GM23338 (cell line): ENCODE measurements around the gene EZH1. TPM values are rescaled to one million over a fixed set of nuclear protein-coding genes. Genes with fewer than 3 reads are reported as not detected.

Experiments
- ATAC-seq: fragments of 200-7000 bp; cut with Tn5 transposase; 3 replicates; pipeline ENCODE4 v1.9.1; 2020
- DNase-seq: peaks from one replicate; pipeline ENCODE4 v3.0.0-alpha.2; 2015; ENCODE audit warnings: low spot score
- H2AFZ ChIP-seq: fragments of 200-600 bp; sonication (generic); 2 replicates; pipeline ENCODE4 v1.8.0; 2016; ENCODE audit warnings: antibody characterized with exemption, mild to moderate bottlenecking, moderate library complexity
- H3F3A ChIP-seq: fragments of 200-600 bp; sonication (generic); replicated peaks from 2 replicates; pipeline ENCODE4 v1.8.0; 2017; ENCODE audit warnings: antibody characterized with exemption, mixed run types, low read depth
- H3K27ac ChIP-seq: fragments of 200-600 bp; sonication (generic); 2 replicates; pipeline ENCODE4 v1.6.1; 2016; ENCODE audit warnings: low read depth
- H3K27me3 ChIP-seq: fragments of 200-600 bp; sonication (generic); 2 replicates; pipeline ENCODE4 v1.8.0; 2016; ENCODE audit warnings: mild to moderate bottlenecking, mixed run types, moderate library complexity; ENCODE audit not compliant: insufficient read depth
- H3K36me3 ChIP-seq: fragments of 200-600 bp; sonication (generic); 2 replicates; pipeline ENCODE4 v1.8.0; 2016; ENCODE audit warnings: mild to moderate bottlenecking; ENCODE audit not compliant: insufficient read depth
- H3K4me1 ChIP-seq: fragments of 200-600 bp; sonication (generic); 2 replicates; pipeline ENCODE4 v1.8.0; 2016; ENCODE audit warnings: mild to moderate bottlenecking, moderate library complexity; ENCODE audit not compliant: insufficient read depth
- H3K4me2 ChIP-seq: fragments of 200-600 bp; sonication (generic); 2 replicates; pipeline ENCODE4 v1.7.1; 2017; ENCODE audit warnings: mixed run types
- H3K4me3 ChIP-seq: fragments of 200-600 bp; sonication (generic); 2 replicates; pipeline ENCODE4 v1.6.1; 2016; ENCODE audit warnings: mixed run types
- H3K79me2 ChIP-seq: fragments of 200-600 bp; sonication (generic); replicated peaks from 2 replicates; pipeline ENCODE4 v1.8.0; 2017; ENCODE audit warnings: mild to moderate bottlenecking; ENCODE audit not compliant: insufficient read depth
- H3K9me2 ChIP-seq: fragments of 200-600 bp; sonication (generic); 2 replicates; pipeline ENCODE4 v1.8.0; 2017; ENCODE audit not compliant: insufficient read depth
- H4K20me1 ChIP-seq: fragments of 200-600 bp; sonication (generic); replicated peaks from 2 replicates; pipeline ENCODE4 v1.8.0; 2017; ENCODE audit warnings: mild to moderate bottlenecking; ENCODE audit not compliant: insufficient read depth
- H3K27ac Mint-ChIP-seq: 2 replicates; pipeline ENCODE4 v1.8.0; 2020; ENCODE audit warnings: inconsistent platforms, mild to moderate bottlenecking, moderate library complexity, mixed read lengths
- H3K27me3 Mint-ChIP-seq: 3 replicates; pipeline ENCODE4 v1.8.0; 2022; ENCODE audit warnings: low read depth, mild to moderate bottlenecking, moderate library complexity, mixed read lengths, inconsistent platforms; ENCODE audit not compliant: insufficient read depth, poor library complexity
- H3K36me3 Mint-ChIP-seq: 3 replicates; pipeline ENCODE4 v1.8.0; 2021; ENCODE audit warnings: low read depth, mild to moderate bottlenecking, inconsistent platforms, moderate library complexity, mixed read lengths
- H3K4me1 Mint-ChIP-seq: 3 replicates; pipeline ENCODE4 v1.8.0; 2020; ENCODE audit warnings: mild to moderate bottlenecking, inconsistent platforms, mixed read lengths
- H3K4me3 Mint-ChIP-seq: 3 replicates; pipeline ENCODE4 v1.8.0; 2021; ENCODE audit warnings: moderate library complexity, mild to moderate bottlenecking, inconsistent platforms, mixed read lengths
- H3K9me3 Mint-ChIP-seq: 3 replicates; pipeline ENCODE4 v1.8.0; 2020; ENCODE audit warnings: moderate library complexity, mild to moderate bottlenecking, inconsistent platforms, mixed read lengths
- EZH2phosphoT487 ChIP-seq: fragments of 200-600 bp; sonication (generic); IDR thresholded peaks from one replicate; pipeline ENCODE4 v1.8.1; 2018; ENCODE audit warnings: antibody characterized with exemption; ENCODE audit not compliant: unreplicated experiment
- JUNB ChIP-seq: IDR thresholded peaks from one replicate; pipeline ENCODE4 v1.6.1; 2016; ENCODE audit warnings: antibody characterized with exemption; ENCODE audit not compliant: unreplicated experiment
- NANOG ChIP-seq: IDR thresholded peaks from 2 replicates; pipeline ENCODE4 v1.6.1; 2016; ENCODE audit warnings: antibody characterized with exemption, borderline replicate concordance
- POLR2AphosphoS5 ChIP-seq: IDR thresholded peaks from 2 replicates; pipeline ENCODE4 v1.6.1; 2016; ENCODE audit warnings: antibody characterized with exemption, low read depth
- ZNF114 ChIP-seq: fragments of 250-450 bp; sonication (Bioruptor Pico); IDR thresholded peaks from 2 replicates; pipeline ENCODE4 v1.5.0; 2020; ENCODE audit warnings: mild to moderate bottlenecking, moderate library complexity
- ZNF331 ChIP-seq: fragments of 250-450 bp; sonication (Bioruptor Pico); IDR thresholded peaks from 2 replicates; pipeline ENCODE4 v1.5.0; 2020; ENCODE audit warnings: low read depth, mild to moderate bottlenecking, moderate library complexity
- polyA plus RNA-seq: library from polyadenylated mRNA; unstranded; fragments of >200 nt; fragmentation: Nextera tagmentation; extraction: Ambion mirVana; gene quantifications from 2 replicates; pipeline ENCODE4 v1.2.1, GENCODE V29; 2016
- total RNA-seq: library from RNA; depleted of rRNA; stranded (reverse); fragments of >200 nt; shearing (Covaris generic); gene quantifications from 2 replicates; pipeline ENCODE4 v1.2.3, GENCODE V29; 2014
- TF ChIP-seq, protein P1 (sequence below): fragments of 250-450 bp; sonication (Bioruptor Pico); IDR thresholded peaks from 2 replicates; pipeline ENCODE4 v1.5.0; 2020; ENCODE audit warnings: mild to moderate bottlenecking, moderate library complexity
- TF ChIP-seq, protein P2 (sequence below), 2 experiments: fragments of 200-600 bp in 1 of 2; sonication (generic) in 1 of 2; conservative IDR thresholded peaks; 2 replicates each; pipeline versions ENCODE4 v1.5.1 to v1.6.1; 2016 to 2017; ENCODE audit warnings: antibody characterized with exemption in 2 of 2, low read depth in 2 of 2, mild to moderate bottlenecking in 2 of 2, moderate library complexity in 1 of 2
- TF ChIP-seq, protein P3 (sequence below): IDR thresholded peaks from 2 replicates; pipeline ENCODE4 v1.6.1; 2016; ENCODE audit warnings: antibody characterized with exemption

Gene EZH1
- total and polyA plus RNA-seq, 2 experiments from 2014 or later: 16.9 to 18.0 TPM

DNA sequence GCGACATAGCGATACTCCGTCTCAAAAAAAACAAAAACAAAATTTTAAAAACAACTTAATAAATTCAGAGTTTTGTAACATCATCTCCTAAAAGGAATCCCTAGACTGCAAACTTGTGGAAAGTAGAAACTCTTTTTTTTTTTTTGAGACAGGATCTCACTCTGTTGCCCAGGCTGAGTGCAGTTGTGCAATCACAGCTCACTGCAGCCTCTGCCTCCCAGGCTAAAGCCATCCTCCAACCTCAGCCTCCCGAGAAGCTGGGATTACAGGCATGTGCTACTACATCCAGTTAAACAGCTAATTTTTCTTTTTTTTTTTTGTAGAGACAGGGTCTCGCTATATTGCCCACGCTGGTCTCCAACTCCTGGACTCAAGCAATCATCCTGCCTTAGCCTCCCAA is 19.7 kb downstream of the EZH1 start (continued):
- TF ChIP-seq, protein P1, sequence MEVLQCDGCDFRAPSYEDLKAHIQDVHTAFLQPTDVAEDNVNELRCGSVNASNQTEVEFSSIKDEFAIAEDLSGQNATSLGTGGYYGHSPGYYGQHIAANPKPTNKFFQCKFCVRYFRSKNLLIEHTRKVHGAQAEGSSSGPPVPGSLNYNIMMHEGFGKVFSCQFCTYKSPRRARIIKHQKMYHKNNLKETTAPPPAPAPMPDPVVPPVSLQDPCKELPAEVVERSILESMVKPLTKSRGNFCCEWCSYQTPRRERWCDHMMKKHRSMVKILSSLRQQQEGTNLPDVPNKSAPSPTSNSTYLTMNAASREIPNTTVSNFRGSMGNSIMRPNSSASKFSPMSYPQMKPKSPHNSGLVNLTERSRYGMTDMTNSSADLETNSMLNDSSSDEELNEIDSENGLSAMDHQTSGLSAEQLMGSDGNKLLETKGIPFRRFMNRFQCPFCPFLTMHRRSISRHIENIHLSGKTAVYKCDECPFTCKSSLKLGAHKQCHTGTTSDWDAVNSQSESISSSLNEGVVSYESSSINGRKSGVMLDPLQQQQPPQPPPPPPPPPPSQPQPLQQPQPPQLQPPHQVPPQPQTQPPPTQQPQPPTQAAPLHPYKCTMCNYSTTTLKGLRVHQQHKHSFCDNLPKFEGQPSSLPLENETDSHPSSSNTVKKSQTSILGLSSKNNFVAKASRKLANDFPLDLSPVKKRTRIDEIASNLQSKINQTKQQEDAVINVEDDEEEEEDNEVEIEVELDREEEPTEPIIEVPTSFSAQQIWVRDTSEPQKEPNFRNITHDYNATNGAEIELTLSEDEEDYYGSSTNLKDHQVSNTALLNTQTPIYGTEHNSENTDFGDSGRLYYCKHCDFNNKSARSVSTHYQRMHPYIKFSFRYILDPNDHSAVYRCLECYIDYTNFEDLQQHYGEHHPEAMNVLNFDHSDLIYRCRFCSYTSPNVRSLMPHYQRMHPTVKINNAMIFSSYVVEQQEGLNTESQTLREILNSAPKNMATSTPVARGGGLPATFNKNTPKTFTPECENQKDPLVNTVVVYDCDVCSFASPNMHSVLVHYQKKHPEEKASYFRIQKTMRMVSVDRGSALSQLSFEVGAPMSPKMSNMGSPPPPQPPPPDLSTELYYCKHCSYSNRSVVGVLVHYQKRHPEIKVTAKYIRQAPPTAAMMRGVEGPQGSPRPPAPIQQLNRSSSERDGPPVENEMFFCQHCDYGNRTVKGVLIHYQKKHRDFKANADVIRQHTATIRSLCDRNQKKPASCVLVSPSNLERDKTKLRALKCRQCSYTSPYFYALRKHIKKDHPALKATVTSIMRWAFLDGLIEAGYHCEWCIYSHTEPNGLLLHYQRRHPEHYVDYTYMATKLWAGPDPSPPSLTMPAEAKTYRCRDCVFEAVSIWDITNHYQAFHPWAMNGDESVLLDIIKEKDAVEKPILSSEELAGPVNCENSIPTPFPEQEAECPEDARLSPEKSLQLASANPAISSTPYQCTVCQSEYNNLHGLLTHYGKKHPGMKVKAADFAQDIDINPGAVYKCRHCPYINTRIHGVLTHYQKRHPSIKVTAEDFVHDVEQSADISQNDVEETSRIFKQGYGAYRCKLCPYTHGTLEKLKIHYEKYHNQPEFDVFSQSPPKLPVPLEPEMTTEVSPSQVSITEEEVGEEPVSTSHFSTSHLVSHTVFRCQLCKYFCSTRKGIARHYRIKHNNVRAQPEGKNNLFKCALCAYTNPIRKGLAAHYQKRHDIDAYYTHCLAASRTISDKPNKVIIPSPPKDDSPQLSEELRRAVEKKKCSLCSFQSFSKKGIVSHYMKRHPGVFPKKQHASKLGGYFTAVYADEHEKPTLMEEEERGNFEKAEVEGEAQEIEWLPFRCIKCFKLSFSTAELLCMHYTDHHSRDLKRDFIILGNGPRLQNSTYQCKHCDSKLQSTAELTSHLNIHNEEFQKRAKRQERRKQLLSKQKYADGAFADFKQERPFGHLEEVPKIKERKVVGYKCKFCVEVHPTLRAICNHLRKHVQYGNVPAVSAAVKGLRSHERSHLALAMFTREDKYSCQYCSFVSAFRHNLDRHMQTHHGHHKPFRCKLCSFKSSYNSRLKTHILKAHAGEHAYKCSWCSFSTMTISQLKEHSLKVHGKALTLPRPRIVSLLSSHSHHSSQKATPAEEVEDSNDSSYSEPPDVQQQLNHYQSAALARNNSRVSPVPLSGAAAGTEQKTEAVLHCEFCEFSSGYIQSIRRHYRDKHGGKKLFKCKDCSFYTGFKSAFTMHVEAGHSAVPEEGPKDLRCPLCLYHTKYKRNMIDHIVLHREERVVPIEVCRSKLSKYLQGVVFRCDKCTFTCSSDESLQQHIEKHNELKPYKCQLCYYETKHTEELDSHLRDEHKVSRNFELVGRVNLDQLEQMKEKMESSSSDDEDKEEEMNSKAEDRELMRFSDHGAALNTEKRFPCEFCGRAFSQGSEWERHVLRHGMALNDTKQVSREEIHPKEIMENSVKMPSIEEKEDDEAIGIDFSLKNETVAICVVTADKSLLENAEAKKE (CRISPR knock-in tag): no peak
- no peak for TF ChIP-seq ZNF114
- no peak for TF ChIP-seq POLR2AphosphoS5
- no peak for TF ChIP-seq EZH2phosphoT487

DNA sequence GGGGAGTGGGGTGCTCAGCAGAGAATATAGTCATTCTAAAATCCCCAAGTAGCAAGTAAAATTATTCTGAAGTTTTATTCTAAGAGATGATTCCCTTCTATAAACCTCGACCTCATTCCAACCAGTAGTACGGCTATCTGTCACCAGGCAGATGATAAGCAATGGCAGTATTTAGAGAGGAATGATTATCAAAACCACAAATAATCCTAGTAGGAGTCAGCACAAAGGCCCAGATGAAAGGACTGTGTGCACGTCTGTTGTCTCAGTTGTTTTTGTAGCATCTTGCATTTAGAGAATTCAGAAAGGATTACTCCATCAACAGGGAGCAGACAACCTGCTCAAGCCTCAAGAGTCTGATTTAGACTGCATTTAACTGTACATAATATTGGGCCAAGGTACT is 21.2 kb downstream of the EZH1 start:
- peaks cover 32% of the 10 kb centered on the region for H3K36me3 Mint-ChIP-seq
- Histone ChIP-seq H3F3A (no peaks in the 10 kb centered on the region), H3K79me2 (no peaks in the 10 kb centered on the region), H3K4me3 (no peak overlapping the region), H3K27ac (no peak overlapping the region), H3K36me3 (peaks cover 6% of the 10 kb centered on the region), H3K9me2 (no peaks in the 10 kb centered on the region), H3K27me3 (no peaks in the 10 kb centered on the region), H3K4me1 (no peaks in the 10 kb centered on the region), H2AFZ (no peak overlapping the region), H4K20me1 (0 out of 2 replicates have a peak, but pooled peaks cover 6% of the 10 kb centered on the region), H3K4me2 (no peak overlapping the region)
- H3K4me1 Mint-ChIP-seq: no peaks in the 10 kb centered on the region
- H3K4me3 Mint-ChIP-seq: no peak overlapping the region
- ATAC-seq (no peak), DNase-seq (no peak)
- no peaks in the 10 kb centered on the region for H3K9me3 Mint-ChIP-seq
- no peaks in the 10 kb centered on the region for H3K27me3 Mint-ChIP-seq
- no peak overlapping the region for H3K27ac Mint-ChIP-seq
- TF ChIP-seq ZNF331 (CRISPR knock-in tag): no peak
- TF ChIP-seq, protein P2, sequence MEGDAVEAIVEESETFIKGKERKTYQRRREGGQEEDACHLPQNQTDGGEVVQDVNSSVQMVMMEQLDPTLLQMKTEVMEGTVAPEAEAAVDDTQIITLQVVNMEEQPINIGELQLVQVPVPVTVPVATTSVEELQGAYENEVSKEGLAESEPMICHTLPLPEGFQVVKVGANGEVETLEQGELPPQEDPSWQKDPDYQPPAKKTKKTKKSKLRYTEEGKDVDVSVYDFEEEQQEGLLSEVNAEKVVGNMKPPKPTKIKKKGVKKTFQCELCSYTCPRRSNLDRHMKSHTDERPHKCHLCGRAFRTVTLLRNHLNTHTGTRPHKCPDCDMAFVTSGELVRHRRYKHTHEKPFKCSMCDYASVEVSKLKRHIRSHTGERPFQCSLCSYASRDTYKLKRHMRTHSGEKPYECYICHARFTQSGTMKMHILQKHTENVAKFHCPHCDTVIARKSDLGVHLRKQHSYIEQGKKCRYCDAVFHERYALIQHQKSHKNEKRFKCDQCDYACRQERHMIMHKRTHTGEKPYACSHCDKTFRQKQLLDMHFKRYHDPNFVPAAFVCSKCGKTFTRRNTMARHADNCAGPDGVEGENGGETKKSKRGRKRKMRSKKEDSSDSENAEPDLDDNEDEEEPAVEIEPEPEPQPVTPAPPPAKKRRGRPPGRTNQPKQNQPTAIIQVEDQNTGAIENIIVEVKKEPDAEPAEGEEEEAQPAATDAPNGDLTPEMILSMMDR (conservative IDR thresholded peaks at IDR 0.05; ENCODE audit: low read depth in 2 of 2): no peak
- no peak for TF ChIP-seq EZH2phosphoT487
- TF ChIP-seq JUNB: no peak
- TF ChIP-seq, protein P3, sequence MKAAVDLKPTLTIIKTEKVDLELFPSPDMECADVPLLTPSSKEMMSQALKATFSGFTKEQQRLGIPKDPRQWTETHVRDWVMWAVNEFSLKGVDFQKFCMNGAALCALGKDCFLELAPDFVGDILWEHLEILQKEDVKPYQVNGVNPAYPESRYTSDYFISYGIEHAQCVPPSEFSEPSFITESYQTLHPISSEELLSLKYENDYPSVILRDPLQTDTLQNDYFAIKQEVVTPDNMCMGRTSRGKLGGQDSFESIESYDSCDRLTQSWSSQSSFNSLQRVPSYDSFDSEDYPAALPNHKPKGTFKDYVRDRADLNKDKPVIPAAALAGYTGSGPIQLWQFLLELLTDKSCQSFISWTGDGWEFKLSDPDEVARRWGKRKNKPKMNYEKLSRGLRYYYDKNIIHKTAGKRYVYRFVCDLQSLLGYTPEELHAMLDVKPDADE: no peak
- TF ChIP-seq NANOG: no peak
